Astrocyte (in vitro differentiated cells and primary cell): ENCODE measurements around the gene OSGEPL1. TPM values are rescaled to one million over a fixed set of nuclear protein-coding genes. Genes with fewer than 3 reads are reported as not detected.

Experiments used
- DNase-seq: peaks from one replicate; pipeline ENCODE4 v3.0.0-alpha.2; 2010; ENCODE audit warnings: low read depth
- FAIRE-seq: peaks from 2 replicates; lab custom pipeline; 2011; peaks lifted over from hg19 to GRCh38; lab: Jason Lieb, UNC
- H2AFZ ChIP-seq: 2 replicates; pipeline ENCODE4 v1.6.0; 2012; ENCODE audit warnings: low read depth, low read length, inconsistent platforms
- H3K27ac ChIP-seq: 2 replicates; pipeline ENCODE4 v1.5.1; 2011; ENCODE audit warnings: low read depth, low read length, inconsistent platforms
- H3K27me3 ChIP-seq: 2 replicates; pipeline ENCODE4 v1.6.0; 2011; ENCODE audit warnings: low read length, inconsistent platforms; ENCODE audit not compliant: insufficient read depth
- H3K36me3 ChIP-seq: 2 replicates; pipeline ENCODE4 v1.5.1; 2011; ENCODE audit warnings: low read length, inconsistent platforms; ENCODE audit not compliant: insufficient read depth
- H3K4me1 ChIP-seq: 2 replicates; pipeline ENCODE4 v1.5.1; 2011; ENCODE audit warnings: low read length, inconsistent platforms; ENCODE audit not compliant: insufficient read depth
- H3K4me2 ChIP-seq: 2 replicates; pipeline ENCODE4 v1.6.0; 2012; ENCODE audit warnings: low read length, inconsistent platforms
- H3K4me3 ChIP-seq: 2 replicates; pipeline ENCODE4 v1.5.1; 2011; ENCODE audit warnings: low read depth, mild to moderate bottlenecking, low read length, inconsistent platforms; ENCODE audit not compliant: insufficient read depth
- H3K79me2 ChIP-seq: 2 replicates; pipeline ENCODE4 v1.6.0; 2012; ENCODE audit warnings: mild to moderate bottlenecking, low read length, inconsistent platforms; ENCODE audit not compliant: insufficient read depth
- H3K9ac ChIP-seq: 2 replicates; pipeline ENCODE4 v1.6.0; 2012; ENCODE audit warnings: mild to moderate bottlenecking, low read length, inconsistent platforms
- H3K9me3 ChIP-seq: 2 replicates; pipeline ENCODE4 v1.5.1; 2012; ENCODE audit warnings: low read depth, mild to moderate bottlenecking, low read length, inconsistent platforms; ENCODE audit not compliant: insufficient read depth
- H4K20me1 ChIP-seq: 2 replicates; pipeline ENCODE4 v1.6.0; 2012; ENCODE audit warnings: low read length, inconsistent platforms; ENCODE audit not compliant: insufficient read depth
- H3K27ac Mint-ChIP-seq: one replicate; pipeline ENCODE4 v1.8.0; 2021; ENCODE audit warnings: mild to moderate bottlenecking, mixed read lengths; ENCODE audit not compliant: unreplicated experiment
- H3K27me3 Mint-ChIP-seq: one replicate; pipeline ENCODE4 v1.8.0; 2021; ENCODE audit warnings: low read depth, mixed read lengths; ENCODE audit not compliant: unreplicated experiment
- H3K36me3 Mint-ChIP-seq: one replicate; pipeline ENCODE4 v1.8.0; 2021; ENCODE audit warnings: low read depth, mixed read lengths; ENCODE audit not compliant: unreplicated experiment
- H3K4me1 Mint-ChIP-seq: one replicate; pipeline ENCODE4 v1.8.0; 2021; ENCODE audit warnings: low read depth, mixed read lengths; ENCODE audit not compliant: unreplicated experiment
- H3K4me3 Mint-ChIP-seq: one replicate; pipeline ENCODE4 v1.8.0; 2021; ENCODE audit warnings: mild to moderate bottlenecking, moderate library complexity, mixed read lengths; ENCODE audit not compliant: unreplicated experiment
- H3K9me3 Mint-ChIP-seq: one replicate; pipeline ENCODE4 v1.8.0; 2021; ENCODE audit warnings: mild to moderate bottlenecking, mixed read lengths; ENCODE audit not compliant: unreplicated experiment
- CTCF ChIP-seq: IDR thresholded peaks from 2 replicates; pipeline ENCODE4 v1.5.1; 2011; ENCODE audit warnings: low read depth, mild to moderate bottlenecking, inconsistent platforms, low read length, moderate library complexity; ENCODE audit not compliant: insufficient read depth
- EZH2 ChIP-seq: IDR thresholded peaks from 2 replicates; pipeline ENCODE4 v1.6.1; 2012; ENCODE audit warnings: mild to moderate bottlenecking, low read length, inconsistent platforms; ENCODE audit not compliant: insufficient read depth
- total RNA-seq: library from RNA; stranded (reverse); gene quantifications from 2 replicates; pipeline ENCODE4 v1.2.1, GENCODE V29; 2021

OSGEPL1 gene
- total RNA-seq, 1 donor from 2014 or later = 4.1 TPM

DNA sequence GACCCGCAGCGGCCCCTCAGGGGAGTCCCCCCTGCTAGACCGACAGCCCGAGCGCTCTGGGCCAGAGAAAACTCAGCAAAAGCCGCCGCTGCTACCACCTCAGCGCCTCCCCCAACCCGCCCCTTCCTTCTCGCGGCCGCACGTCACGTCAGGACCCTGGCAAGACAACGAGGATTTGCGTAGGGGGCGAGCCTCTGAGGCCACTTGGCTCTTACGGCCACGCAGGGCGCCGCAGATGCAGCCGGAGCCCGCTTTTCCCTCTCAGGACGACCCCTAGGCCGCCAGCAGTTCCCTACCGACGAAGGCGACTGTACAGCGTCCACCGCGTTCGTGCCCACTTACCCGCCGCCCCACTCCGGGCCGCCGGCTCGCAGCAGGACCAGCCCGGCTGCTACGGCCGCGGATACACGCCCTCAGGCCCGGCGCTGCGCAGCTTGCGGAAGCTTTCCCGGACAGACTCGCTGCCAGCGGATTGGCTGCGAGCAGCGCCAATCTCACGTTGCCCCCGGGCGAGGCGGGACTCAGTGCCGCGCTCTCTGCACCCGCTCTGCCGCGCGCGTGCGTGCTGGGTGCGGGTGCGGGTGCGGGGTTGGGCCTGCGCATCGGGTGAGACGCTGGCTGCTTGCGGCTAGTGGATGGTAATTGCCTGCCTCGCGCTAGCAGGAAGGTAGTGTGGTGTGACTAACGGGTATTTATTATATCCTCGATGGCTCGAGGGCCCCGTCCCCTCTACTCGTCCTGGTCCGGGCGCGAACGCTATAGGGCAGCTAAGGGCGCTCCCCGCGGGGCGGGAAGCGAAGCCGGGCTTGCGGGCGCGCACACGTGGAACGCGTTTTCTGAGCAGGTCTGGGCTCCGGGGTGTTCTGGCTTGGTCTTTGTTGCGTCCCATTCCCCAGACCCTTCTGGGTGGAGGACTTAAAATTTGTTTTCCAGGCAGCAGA, 21.6 kb upstream of the OSGEPL1 start, which contains the start of the genes ORMDL1 and PMS1:
TSS of gene ORMDL1 (minus strand) at position 413 of the 941 bp plus-strand sequence. CDS start 1,744 bp downstream, outside the sequence.
TSS of gene PMS1 (plus strand) at position 524 of the 941 bp plus-strand sequence. CDS start 7,360 bp downstream, outside the sequence.
- peak within 1 kb of the TSS; percentile 95 for H3K4me3 Mint-ChIP-seq
- Histone ChIP-seq H3K4me3 (peak within 1 kb of the TSS; percentile 93), H3K9ac (peak within 1 kb of the TSS; percentile 93), H3K27ac (peak within 1 kb of the TSS; percentile 95), H4K20me1 (peaks cover 8% of the 10 kb centered on the region), H3K9me3 (no peaks in the 10 kb centered on the region), H2AFZ (peak within 1 kb of the TSS; percentile 93), H3K27me3 (no peaks in the 10 kb centered on the region), H3K36me3 (peaks cover 11% of the 10 kb centered on the region), H3K79me2 (peaks cover 90% of the 10 kb centered on the region), H3K4me1 (peaks cover 7% of the 10 kb centered on the region), H3K4me2 (peak within 1 kb of the TSS; percentile 90)
- FAIRE-seq (no peak), DNase-seq (peak; percentile 91)
- H3K27me3 Mint-ChIP-seq = no peaks in the 10 kb centered on the region
- peaks cover 21% of the 10 kb centered on the region for H3K4me1 Mint-ChIP-seq
- H3K27ac Mint-ChIP-seq = peak within 1 kb of the TSS; percentile 89
- no peak for TF ChIP-seq CTCF
- TF ChIP-seq EZH2 = no peak
- H3K36me3 Mint-ChIP-seq = peaks cover 9% of the 10 kb centered on the region
- no peaks in the 10 kb centered on the region for H3K9me3 Mint-ChIP-seq

DNA sequence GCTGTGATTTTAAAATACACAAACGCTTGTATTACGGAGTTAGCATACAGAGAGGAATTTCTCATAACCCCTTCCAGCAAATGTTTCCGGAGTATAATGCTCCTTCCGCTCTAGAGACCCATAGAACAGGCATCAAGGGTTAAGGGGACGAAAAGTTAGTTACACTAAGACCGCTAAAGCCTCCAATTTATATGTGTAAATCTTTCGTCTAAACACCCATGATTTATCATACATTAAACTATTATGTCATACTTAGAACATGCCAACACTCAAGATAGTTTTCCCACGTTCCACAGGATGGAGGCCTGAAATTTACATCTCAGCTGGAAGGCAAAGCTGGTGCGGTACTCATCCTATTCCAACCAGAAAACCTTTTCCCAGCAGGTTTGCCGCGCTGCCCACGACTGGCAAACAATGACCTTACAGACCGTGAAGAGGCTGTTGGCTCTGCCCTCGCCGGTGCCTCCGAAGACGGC, 20.9 kb upstream of the OSGEPL1 start:
- peak; percentile 60 for FAIRE-seq
- Mint-ChIP-seq H3K36me3 (peaks cover 9% of the 10 kb centered on the region), H3K4me3 (peak overlapping the region; percentile 95), H3K9me3 (no peaks in the 10 kb centered on the region), H3K4me1 (peaks cover 21% of the 10 kb centered on the region), H3K27me3 (no peaks in the 10 kb centered on the region), H3K27ac (peak overlapping the region; percentile 89)
- H3K4me3 ChIP-seq = peak overlapping the region; percentile 93
- H3K79me2 ChIP-seq = peaks cover 86% of the 10 kb centered on the region
- peaks cover 7% of the 10 kb centered on the region for H3K4me1 ChIP-seq
- DNase-seq = peak; percentile 36
- H4K20me1 ChIP-seq = peaks cover 8% of the 10 kb centered on the region
- H3K27ac ChIP-seq = peak overlapping the region; percentile 95
- peak overlapping the region; percentile 93 for H3K9ac ChIP-seq
- no peaks in the 10 kb centered on the region for H3K27me3 ChIP-seq
- peaks cover 11% of the 10 kb centered on the region for H3K36me3 ChIP-seq
- no peaks in the 10 kb centered on the region for H3K9me3 ChIP-seq
- H3K4me2 ChIP-seq = peak overlapping the region; percentile 90
- peak overlapping the region; percentile 88 for H2AFZ ChIP-seq
- TF ChIP-seq EZH2 (no peak), CTCF (no peak)
